ENCODE data around the gene CAMSAP2.

The CAMSAP2 gene

DNA sequence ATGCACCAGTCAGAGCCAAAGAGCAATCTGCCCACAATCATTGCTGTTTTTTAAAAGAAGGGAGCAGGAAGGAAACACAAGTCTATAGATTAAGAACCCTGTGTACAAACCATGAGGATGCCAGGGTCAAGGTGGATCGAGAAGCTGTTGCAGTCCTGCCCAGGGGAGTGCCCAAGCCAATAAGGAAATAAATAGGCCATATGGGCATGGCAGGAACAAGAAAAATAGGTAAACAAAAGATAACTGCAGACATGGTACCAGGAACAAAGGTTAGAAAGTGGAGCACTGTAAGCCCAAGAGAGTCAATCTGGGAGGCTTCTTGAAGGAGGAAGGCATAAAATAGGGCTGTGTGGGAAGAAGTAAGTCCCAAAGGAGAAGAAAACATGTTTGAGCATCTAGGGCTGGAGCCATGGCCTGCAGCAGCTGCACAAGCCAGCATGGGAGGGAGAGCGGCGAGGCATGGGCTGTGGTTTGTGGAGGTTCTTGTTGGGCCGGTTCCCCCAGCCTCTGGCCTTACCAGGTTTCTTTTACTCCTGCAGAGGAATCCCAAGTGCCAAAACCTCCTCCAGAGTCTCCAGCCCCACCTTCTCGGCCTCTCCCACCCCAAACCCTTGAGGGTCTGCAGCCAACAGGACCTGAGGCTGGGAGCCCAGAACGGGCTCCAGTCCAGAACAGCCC lies 169.6 kb downstream of the CAMSAP2 start:
- Histone ChIP-seq H3K27ac (peak overlapping the region; percentile 62; the same call in 1 of the 2 replicates), H3K27me3 (no peaks in the 10 kb centered on the region), H3K4me2 (peak overlapping the region; percentile 71), H3K36me3 (no peaks in the 10 kb centered on the region), H3K4me1 (peaks cover 62% of the 10 kb centered on the region), H3K9me3 (no peaks in the 10 kb centered on the region), H3K9ac (peak overlapping the region; percentile 29; the same call in 1 of the 2 replicates), H4K20me1 (no peaks in the 10 kb centered on the region), H3K4me3 (no peak overlapping the region)
- no peak for TF ChIP-seq Cebpa-rat (IDR thresholded peaks at IDR 0.05)

DNA sequence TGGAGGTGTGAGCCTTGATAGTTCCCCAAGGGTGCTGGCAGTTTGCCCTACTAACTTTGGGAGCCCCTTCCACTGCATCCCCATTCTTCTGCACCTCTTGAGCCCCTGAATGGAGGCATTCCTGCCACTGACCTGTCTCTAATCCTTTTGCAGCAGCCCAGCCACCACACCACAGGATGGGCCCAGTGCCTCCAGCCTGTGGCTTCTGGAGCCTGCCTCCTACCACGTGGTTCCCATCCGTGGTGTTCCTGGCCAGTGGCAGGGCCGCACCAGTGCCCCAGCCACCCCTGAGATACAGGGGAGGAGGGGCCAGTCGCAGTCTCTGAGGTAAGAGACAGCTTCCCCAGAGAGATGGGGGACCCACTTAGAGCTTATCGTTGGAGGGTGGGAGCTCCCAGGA lies 170.4 kb downstream of the CAMSAP2 start:
- Histone ChIP-seq H3K9ac (no peak overlapping the region), H3K36me3 (no peaks in the 10 kb centered on the region), H3K27me3 (no peaks in the 10 kb centered on the region), H3K4me1 (peaks cover 66% of the 10 kb centered on the region), H3K27ac (peak overlapping the region; percentile 62; the same call in 1 of the 2 replicates), H3K4me2 (peak overlapping the region; percentile 71), H4K20me1 (no peaks in the 10 kb centered on the region), H3K4me3 (no peak overlapping the region), H3K9me3 (no peaks in the 10 kb centered on the region)
- TF ChIP-seq Cebpa-rat (IDR thresholded peaks at IDR 0.05) = no peak

DNA sequence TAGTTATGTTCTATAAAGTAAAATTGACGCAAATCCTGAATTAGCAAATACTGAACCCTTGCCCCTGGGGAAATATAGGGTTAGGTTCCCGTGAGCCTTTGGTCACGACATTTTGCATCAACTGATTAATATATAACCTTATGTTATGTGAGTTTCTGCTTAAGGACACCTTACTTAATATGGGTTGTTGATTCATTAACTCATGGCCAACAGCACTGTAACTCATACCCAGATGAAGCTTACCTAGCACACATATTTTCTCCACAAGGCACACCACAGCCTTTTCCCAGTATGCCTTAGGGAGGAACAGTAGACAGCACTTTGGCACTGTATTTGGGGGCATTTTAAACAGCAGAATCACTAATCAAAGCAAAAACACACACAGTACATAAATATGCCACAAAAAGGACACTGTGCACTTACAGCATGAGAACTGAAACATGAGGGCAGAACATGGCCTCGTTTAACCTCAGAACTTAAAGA lies 171.1 kb downstream of the CAMSAP2 start:
- Histone ChIP-seq H3K4me3 (no peak overlapping the region), H3K9me3 (no peaks in the 10 kb centered on the region), H3K27ac (no peak overlapping the region), H3K4me2 (peak overlapping the region; percentile 71), H3K9ac (no peak overlapping the region), H3K36me3 (no peaks in the 10 kb centered on the region), H3K4me1 (peaks cover 69% of the 10 kb centered on the region), H3K27me3 (no peaks in the 10 kb centered on the region), H4K20me1 (no peaks in the 10 kb centered on the region)
- no peak for TF ChIP-seq Cebpa-rat (IDR thresholded peaks at IDR 0.05)

Data from BLaER1 (cell line).